SU-DHL-6 (cell line): ENCODE measurements around the gene UGT1A10.

Source experiments
- H2AFZ ChIP-seq: fragments of 200-600 bp; sonication (generic); 2 replicates; pipeline ENCODE4 v1.6.1; 2014; ENCODE audit warnings: low read depth, mild to moderate bottlenecking, moderate library complexity, mixed read lengths, antibody characterized with exemption, low read length; ENCODE audit not compliant: severe bottlenecking
- H3F3A ChIP-seq: fragments of 200-600 bp; shearing (Covaris generic); 2 replicates; pipeline ENCODE4 v1.6.0; 2016; ENCODE audit warnings: antibody characterized with exemption, mild to moderate bottlenecking; ENCODE audit not compliant: insufficient read depth
- H3K27ac ChIP-seq: fragments of 200-600 bp; sonication (generic); 2 replicates; pipeline ENCODE4 v1.5.1; 2016; ENCODE audit warnings: low read depth, mild to moderate bottlenecking, low read length, moderate library complexity, mixed read lengths
- H3K27me3 ChIP-seq: fragments of 200-600 bp; sonication (generic), shearing (Covaris generic); 2 replicates; pipeline ENCODE4 v1.6.0; 2014; ENCODE audit warnings: mild to moderate bottlenecking, low read length
- H3K36me3 ChIP-seq: fragments of 200-600 bp; sonication (generic); 2 replicates; pipeline ENCODE4 v1.6.1; 2014; ENCODE audit warnings: mild to moderate bottlenecking, low read length, mixed read lengths
- H3K4me2 ChIP-seq: fragments of 300-600, 200-600 bp; shearing (Covaris generic), sonication (generic); 2 replicates; pipeline ENCODE4 v1.6.0; 2014; ENCODE audit warnings: low read length, low read depth, mild to moderate bottlenecking; ENCODE audit not compliant: poor library complexity, severe bottlenecking
- H3K4me3 ChIP-seq: fragments of 200-600 bp; sonication (generic); 2 replicates; pipeline ENCODE4 v1.5.1; 2014; ENCODE audit warnings: antibody characterized with exemption, low read length, mild to moderate bottlenecking, mixed read lengths; ENCODE audit not compliant: insufficient read depth, poor library complexity, severe bottlenecking
- H3K79me2 ChIP-seq: fragments of 200-600 bp; sonication (generic); 2 replicates; pipeline ENCODE4 v1.6.1; 2014; ENCODE audit warnings: mild to moderate bottlenecking, low read length, moderate library complexity; ENCODE audit not compliant: insufficient read depth
- H3K9ac ChIP-seq: fragments of 200-600 bp; sonication (generic); 2 replicates; pipeline ENCODE4 v1.7.0; 2014; ENCODE audit warnings: mild to moderate bottlenecking, low read length
- H3K9me2 ChIP-seq: fragments of 200-600 bp; sonication (generic); replicated peaks from 2 replicates; pipeline ENCODE4 v1.6.1; 2014; ENCODE audit warnings: low read length; ENCODE audit not compliant: insufficient read depth
- H3K9me3 ChIP-seq: fragments of 200-600 bp; sonication (generic); 2 replicates; pipeline ENCODE4 v1.6.1; 2014; ENCODE audit warnings: low read length, mixed read lengths; ENCODE audit not compliant: insufficient read depth
- H4K20me1 ChIP-seq: fragments of 200-600 bp; sonication (generic); 2 replicates; pipeline ENCODE4 v1.6.1; 2014; ENCODE audit warnings: low read depth, mild to moderate bottlenecking, antibody characterized with exemption, low read length, moderate library complexity, mixed read lengths
- CTCF ChIP-seq: fragments of 200-600 bp; sonication (generic); IDR thresholded peaks from one replicate; pipeline ENCODE4 v1.5.1; 2017; ENCODE audit warnings: antibody characterized with exemption, mild to moderate bottlenecking, low read length, moderate library complexity; ENCODE audit not compliant: insufficient read depth, poor library complexity, severe bottlenecking
- EZH2phosphoT487 ChIP-seq: fragments of 200-600 bp; sonication (generic), shearing (Covaris generic); conservative IDR thresholded peaks from 2 replicates; pipeline ENCODE4 v1.6.1; 2018; ENCODE audit warnings: mild to moderate bottlenecking, antibody characterized with exemption, low read length, moderate library complexity, mixed read lengths

UGT1A10 gene

GRCh38 chr2:233597522-233597921, 38.7 kb upstream of the UGT1A10 start:
- Histone ChIP-seq H3K27ac (no peak overlapping the region), H3K4me3 (no peak overlapping the region), H3K79me2 (no peaks in the 10 kb centered on the region), H4K20me1 (no peaks in the 10 kb centered on the region), H3K9ac (no peak overlapping the region), H2AFZ (no peak overlapping the region), H3K4me2 (no peak overlapping the region), H3K9me3 (no peaks in the 10 kb centered on the region), H3K36me3 (no peaks in the 10 kb centered on the region), H3K9me2 (no peaks in the 10 kb centered on the region), H3K27me3 (no peaks in the 10 kb centered on the region), H3F3A (no peaks in the 10 kb centered on the region)
- TF ChIP-seq EZH2phosphoT487, result no peak
- TF ChIP-seq CTCF, result no peak

- H3F3A ChIP-seq, result no peaks in the 10 kb centered on the region
- TF ChIP-seq CTCF (no peak), EZH2phosphoT487 (no peak)
- H3K79me2 ChIP-seq, result no peaks in the 10 kb centered on the region
- H3K4me2 ChIP-seq, result no peak overlapping the region
- H3K27me3 ChIP-seq, result no peaks in the 10 kb centered on the region
- no peak overlapping the region for H3K27ac ChIP-seq
- no peak overlapping the region for H3K4me3 ChIP-seq
- no peaks in the 10 kb centered on the region for H3K9me3 ChIP-seq
- H4K20me1 ChIP-seq, result no peaks in the 10 kb centered on the region
- H3K36me3 ChIP-seq, result no peaks in the 10 kb centered on the region
- no peak overlapping the region for H3K9ac ChIP-seq
- H2AFZ ChIP-seq, result no peak overlapping the region
- H3K9me2 ChIP-seq, result no peaks in the 10 kb centered on the region
Observed at GRCh38 chr2:233598952-233599351, 37.3 kb upstream of the UGT1A10 start.

GRCh38 chr2:233600386-233600785, 35.9 kb upstream of the UGT1A10 start:
- Histone ChIP-seq H4K20me1 (no peaks in the 10 kb centered on the region), H3K9me2 (no peaks in the 10 kb centered on the region), H3K27ac (no peak overlapping the region), H3K9me3 (no peaks in the 10 kb centered on the region), H3K4me2 (no peak overlapping the region), H3K27me3 (no peaks in the 10 kb centered on the region), H3K9ac (no peak overlapping the region), H2AFZ (no peak overlapping the region), H3K4me3 (no peak overlapping the region), H3K36me3 (no peaks in the 10 kb centered on the region), H3F3A (no peaks in the 10 kb centered on the region), H3K79me2 (no peaks in the 10 kb centered on the region)
- TF ChIP-seq EZH2phosphoT487 (no peak), CTCF (no peak)
